Retinal pigment epithelial cell (primary cell): ENCODE data around the gene C16orf95.

ENCODE experiments used
- DNase-seq: peaks from one replicate; pipeline ENCODE4 v3.0.0-alpha.2; 2010; ENCODE audit warnings: low read depth
- H3K4me3 ChIP-seq: 2 replicates; pipeline ENCODE4 v1.5.1; 2011; ENCODE audit warnings: mild to moderate bottlenecking, low read length, control low read depth, moderate library complexity
- TF ChIP-seq, protein P1 (sequence below): conservative IDR thresholded peaks from 2 replicates; pipeline ENCODE4 v1.5.1; 2011; ENCODE audit warnings: low read depth, low read length, control low read depth, inconsistent platforms

C16orf95 gene

DNA sequence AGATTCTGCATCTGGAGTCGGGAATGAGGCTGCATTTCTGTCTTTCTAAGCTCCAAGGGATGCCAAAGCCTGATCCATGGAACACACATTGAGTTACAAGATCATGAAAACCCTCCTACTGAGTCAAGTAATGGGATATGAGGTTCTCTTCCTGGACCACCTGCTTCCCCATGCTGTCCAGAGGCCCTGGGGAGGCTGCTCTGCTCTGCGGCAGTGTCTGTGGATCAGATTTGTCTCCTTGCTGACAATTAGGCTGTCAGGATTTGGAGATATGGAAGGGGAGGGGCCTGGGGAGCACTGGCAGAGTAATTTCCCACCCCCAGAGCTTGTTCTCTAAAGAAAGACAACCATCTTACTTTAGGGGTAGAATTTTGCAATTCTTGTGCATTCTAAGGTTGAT, 33.0 kb downstream of the C16orf95 start:
- no peak overlapping the region for H3K4me3 ChIP-seq
- TF ChIP-seq, protein P1, sequence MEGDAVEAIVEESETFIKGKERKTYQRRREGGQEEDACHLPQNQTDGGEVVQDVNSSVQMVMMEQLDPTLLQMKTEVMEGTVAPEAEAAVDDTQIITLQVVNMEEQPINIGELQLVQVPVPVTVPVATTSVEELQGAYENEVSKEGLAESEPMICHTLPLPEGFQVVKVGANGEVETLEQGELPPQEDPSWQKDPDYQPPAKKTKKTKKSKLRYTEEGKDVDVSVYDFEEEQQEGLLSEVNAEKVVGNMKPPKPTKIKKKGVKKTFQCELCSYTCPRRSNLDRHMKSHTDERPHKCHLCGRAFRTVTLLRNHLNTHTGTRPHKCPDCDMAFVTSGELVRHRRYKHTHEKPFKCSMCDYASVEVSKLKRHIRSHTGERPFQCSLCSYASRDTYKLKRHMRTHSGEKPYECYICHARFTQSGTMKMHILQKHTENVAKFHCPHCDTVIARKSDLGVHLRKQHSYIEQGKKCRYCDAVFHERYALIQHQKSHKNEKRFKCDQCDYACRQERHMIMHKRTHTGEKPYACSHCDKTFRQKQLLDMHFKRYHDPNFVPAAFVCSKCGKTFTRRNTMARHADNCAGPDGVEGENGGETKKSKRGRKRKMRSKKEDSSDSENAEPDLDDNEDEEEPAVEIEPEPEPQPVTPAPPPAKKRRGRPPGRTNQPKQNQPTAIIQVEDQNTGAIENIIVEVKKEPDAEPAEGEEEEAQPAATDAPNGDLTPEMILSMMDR, result no peak
- DNase-seq, result no peak

DNA sequence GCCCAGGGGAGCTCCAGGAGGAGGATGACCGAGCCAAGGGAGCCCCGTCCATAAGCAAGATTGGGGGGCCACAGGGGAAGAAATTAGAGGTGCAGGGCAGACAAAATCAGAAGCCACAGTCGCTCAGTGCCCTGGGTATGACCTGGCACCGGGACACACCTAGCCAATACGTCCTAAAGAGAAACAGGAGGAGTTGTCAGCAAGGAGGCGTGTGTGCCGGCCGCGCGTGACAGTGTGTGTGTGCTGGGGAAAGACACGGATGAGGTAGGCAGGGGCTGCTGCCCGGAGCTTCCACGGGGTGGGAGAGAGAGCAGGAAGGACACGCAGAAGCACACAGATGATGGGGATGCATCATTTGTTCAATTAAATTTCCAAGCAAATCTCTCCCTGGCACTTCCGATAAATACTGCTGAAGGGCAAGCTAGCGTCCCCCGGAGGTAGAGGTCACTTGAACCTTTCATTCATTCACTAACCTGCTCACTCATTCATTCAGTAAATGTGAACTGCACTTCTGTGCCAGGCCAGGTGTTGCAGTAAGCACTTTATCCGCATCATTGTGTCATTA, 38.0 kb downstream of the C16orf95 start:
- TF ChIP-seq, protein P1, result no peak
- H3K4me3 ChIP-seq, result no peak overlapping the region
- DNase-seq, result no peak

DNA sequence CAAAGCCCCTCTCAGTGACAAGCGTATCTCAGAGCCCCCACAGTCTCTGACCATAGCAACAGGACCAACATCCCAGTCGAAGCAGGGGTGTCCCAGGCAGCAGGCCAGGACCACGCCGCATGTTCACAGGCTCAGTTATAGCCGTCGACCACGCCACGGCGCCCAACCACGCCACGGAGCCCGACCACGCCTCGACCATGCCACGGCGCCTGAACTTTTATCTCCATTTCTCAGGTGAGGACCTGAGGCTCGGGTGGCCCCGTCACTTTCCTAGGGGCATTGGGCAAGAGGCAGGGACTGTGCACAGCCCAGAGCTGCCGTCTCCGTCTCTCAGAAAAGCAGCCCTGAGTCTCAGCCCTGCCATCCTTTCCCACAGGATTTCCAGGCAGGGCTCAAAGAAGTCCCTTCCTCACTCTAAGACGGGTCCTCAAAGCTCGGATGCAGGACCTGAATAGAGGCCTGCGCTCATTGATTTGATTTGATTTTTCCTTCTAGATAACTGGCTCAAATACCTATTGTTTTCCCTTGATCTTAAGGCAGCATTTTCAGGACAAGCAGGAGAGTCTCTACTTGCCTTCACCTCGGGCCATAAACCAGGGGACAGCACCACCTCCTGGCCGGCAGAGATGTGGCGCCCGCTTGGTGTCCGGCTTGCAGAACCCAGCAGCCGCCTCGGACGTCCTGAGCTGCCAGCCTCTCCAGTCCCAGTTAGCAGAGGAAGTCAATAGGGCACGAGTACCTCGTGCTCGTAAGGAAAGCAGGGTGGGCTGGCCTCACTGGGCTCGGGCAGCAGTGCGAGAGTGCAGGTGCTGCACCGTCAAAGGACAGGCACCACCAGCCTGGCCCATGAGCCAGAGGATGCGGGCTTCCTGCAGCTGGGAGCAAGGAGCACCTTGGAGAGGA, 38.8 kb downstream of the C16orf95 start:
- TF ChIP-seq, protein P1, result peak; percentile 93
- no peak for DNase-seq
- H3K4me3 ChIP-seq, result no peak overlapping the region

DNA sequence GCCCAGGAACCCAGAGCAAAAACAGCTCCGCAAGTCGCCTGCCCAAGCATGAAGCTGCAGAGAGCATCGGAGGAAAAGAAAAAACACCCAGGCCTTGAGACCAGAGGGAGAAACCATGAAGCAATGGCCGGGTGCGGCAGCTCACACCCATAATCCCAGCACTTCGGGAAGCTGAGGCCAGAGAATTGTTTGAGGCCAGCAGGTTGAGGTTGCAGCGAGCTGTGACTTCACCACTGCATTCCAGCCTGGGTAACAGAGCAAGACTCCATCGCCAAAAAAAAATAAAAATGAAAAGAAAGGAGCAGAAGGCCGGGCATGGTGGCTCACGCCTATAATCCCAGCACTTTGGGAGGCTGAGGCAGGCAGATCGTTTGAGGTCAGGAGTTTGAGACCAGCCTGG, 40.3 kb downstream of the C16orf95 start:
- no peak overlapping the region for H3K4me3 ChIP-seq
- TF ChIP-seq, protein P1, result no peak
- no peak for DNase-seq

DNA sequence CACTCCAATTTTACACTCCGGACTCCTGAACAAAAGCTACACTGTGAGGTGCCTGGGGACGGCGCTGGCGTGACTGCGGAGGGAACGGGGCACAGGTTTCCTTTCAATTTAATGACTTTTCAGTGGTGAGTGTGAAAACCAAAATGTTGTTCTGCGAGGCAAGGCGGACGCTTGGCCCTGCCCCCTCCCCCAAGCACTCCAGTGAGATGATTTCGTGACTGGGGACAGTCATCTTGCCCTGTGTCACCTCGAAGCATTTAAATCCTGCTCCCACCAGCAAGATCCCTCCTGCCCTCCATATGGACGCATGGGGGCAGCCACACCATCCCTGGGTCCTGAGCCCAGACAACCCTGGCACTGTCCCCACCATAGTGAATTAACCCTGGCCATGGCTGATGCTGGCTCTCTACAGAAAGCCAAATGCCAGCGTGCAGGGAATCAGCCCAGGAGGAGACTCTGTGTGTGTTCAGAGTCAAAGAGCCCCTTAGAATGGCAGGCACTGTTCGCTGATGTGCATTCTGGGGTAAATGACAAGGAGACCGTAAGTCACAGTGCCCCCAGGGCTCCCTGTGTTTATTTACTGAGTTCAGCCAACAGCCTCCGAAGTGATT, 41.0 kb downstream of the C16orf95 start:
- no peak overlapping the region for H3K4me3 ChIP-seq
- TF ChIP-seq, protein P1, result no peak
- no peak for DNase-seq

DNA sequence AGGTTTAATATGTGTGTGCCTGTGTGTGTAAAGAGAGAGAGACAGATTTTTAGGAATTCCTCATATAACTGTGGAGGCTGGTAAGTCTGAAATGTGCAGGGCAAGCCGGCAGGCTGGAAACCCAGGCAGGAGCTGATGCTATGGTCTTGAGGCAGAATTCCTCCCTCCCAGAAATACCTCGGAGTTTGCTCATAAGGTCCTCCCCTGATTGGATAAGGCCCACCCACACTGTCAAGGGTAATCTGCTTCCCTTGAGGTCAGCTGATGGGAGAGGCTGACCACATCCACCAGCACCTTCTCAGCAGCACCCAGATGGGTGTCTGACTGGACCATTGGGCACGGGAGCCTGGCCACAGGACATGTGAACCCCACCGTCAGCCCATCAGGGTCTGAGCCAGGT, 42.4 kb downstream of the C16orf95 start:
- no peak for DNase-seq
- TF ChIP-seq, protein P1, result no peak
- no peak overlapping the region for H3K4me3 ChIP-seq
